Measurements from ENCODE around the gene KLHL6. TPM values are rescaled to one million over a fixed set of nuclear protein-coding genes. Genes with fewer than 3 reads are reported as not detected.
"Not testable (repeated sequence)": the region's sequence is repeated elsewhere in the genome, so short reads cannot be mapped to it uniquely, and the experiment has no call there.

Gene KLHL6
- total RNA-seq, 1 donor from 2014 or later: 0.11 TPM

- H3K27ac Mint-ChIP-seq (ENCODE audit: unreplicated experiment): no peak overlapping the region
- DNase-seq (ENCODE audit: low read depth) (no peak), FAIRE-seq (no peak)
- no peaks in the 10 kb centered on the region for H3K9me3 Mint-ChIP-seq (ENCODE audit: unreplicated experiment)
- no peak overlapping the region for H3K4me3 Mint-ChIP-seq (ENCODE audit: unreplicated experiment)
- H2AFZ ChIP-seq (ENCODE audit: low read depth, low read length): no peak overlapping the region
- no peaks in the 10 kb centered on the region for H3K27me3 Mint-ChIP-seq (ENCODE audit: low read depth, unreplicated experiment)
- H3K27me3 ChIP-seq (ENCODE audit: insufficient read depth, low read length): peaks cover 2% of the 10 kb centered on the region
- H3K4me1 ChIP-seq (ENCODE audit: insufficient read depth, low read length): peaks cover 3% of the 10 kb centered on the region
- H3K27ac ChIP-seq (ENCODE audit: low read depth, low read length): no peak overlapping the region
- H3K36me3 ChIP-seq (ENCODE audit: insufficient read depth, low read length): no peaks in the 10 kb centered on the region
- H4K20me1 ChIP-seq (ENCODE audit: insufficient read depth, low read length): no peaks in the 10 kb centered on the region
- no peaks in the 10 kb centered on the region for H3K36me3 Mint-ChIP-seq (ENCODE audit: low read depth, unreplicated experiment)
- no peak overlapping the region for H3K4me3 ChIP-seq (ENCODE audit: insufficient read depth, low read depth, low read length)
- no peaks in the 10 kb centered on the region for H3K9me3 ChIP-seq (ENCODE audit: insufficient read depth, low read depth, low read length)
- H3K79me2 ChIP-seq (ENCODE audit: insufficient read depth, low read length): no peaks in the 10 kb centered on the region
- TF ChIP-seq EZH2 (IDR thresholded peaks at IDR 0.05; ENCODE audit: insufficient read depth, low read length) (no peak), CTCF (IDR thresholded peaks at IDR 0.05; ENCODE audit: insufficient read depth, low read depth, low read length) (no peak)
- H3K4me1 Mint-ChIP-seq (ENCODE audit: low read depth, unreplicated experiment): no peaks in the 10 kb centered on the region
- no peak overlapping the region for H3K4me2 ChIP-seq (ENCODE audit: low read length)
- H3K9ac ChIP-seq (ENCODE audit: low read length): no peak overlapping the region
Measured at GRCh38 chr3:183466575-183466974, 88.9 kb downstream of the KLHL6 start.

- H3K9ac ChIP-seq (ENCODE audit: low read length); H2AFZ ChIP-seq (ENCODE audit: low read depth, low read length); H3K27ac Mint-ChIP-seq (ENCODE audit: unreplicated experiment); H3K36me3 ChIP-seq (ENCODE audit: insufficient read depth, low read length); H3K27me3 Mint-ChIP-seq (ENCODE audit: low read depth, unreplicated experiment); H3K4me3 ChIP-seq (ENCODE audit: insufficient read depth, low read depth, low read length); H3K4me2 ChIP-seq (ENCODE audit: low read length); H3K27me3 ChIP-seq (ENCODE audit: insufficient read depth, low read length); FAIRE-seq; DNase-seq (ENCODE audit: low read depth); H3K36me3 Mint-ChIP-seq (ENCODE audit: low read depth, unreplicated experiment); H3K4me3 Mint-ChIP-seq (ENCODE audit: unreplicated experiment); H3K9me3 ChIP-seq (ENCODE audit: insufficient read depth, low read depth, low read length); H3K4me1 ChIP-seq (ENCODE audit: insufficient read depth, low read length); H3K27ac ChIP-seq (ENCODE audit: low read depth, low read length); H3K79me2 ChIP-seq (ENCODE audit: insufficient read depth, low read length); H3K4me1 Mint-ChIP-seq (ENCODE audit: low read depth, unreplicated experiment); H4K20me1 ChIP-seq (ENCODE audit: insufficient read depth, low read length); H3K9me3 Mint-ChIP-seq (ENCODE audit: unreplicated experiment): not testable (repeated sequence)
Measured at GRCh38 chr3:183465710-183466109, 89.8 kb downstream of the KLHL6 start.

DNA sequence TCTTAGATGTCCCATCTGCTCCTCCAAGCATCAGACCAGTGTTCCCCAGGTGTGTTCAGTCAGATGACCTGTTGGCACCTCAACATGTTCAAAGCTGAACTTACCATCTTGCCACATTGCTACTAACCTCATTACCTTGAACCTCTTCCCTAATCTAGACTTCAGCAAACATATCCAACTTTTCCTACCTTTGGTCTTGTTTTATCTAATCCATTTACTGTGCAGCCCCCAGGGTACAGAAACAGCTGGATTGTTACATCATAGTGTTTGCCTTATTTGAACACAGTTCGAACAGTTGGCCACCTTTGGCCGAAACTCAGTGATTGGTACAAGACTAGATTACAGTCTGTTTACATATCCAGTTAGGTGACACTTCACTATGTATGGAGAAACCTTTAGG is 91.0 kb downstream of the KLHL6 start:
- H3K4me1 Mint-ChIP-seq (ENCODE audit: low read depth, unreplicated experiment): no peaks in the 10 kb centered on the region
- Histone ChIP-seq H3K4me3 (ENCODE audit: insufficient read depth, low read depth, low read length) (no peak overlapping the region), H3K9ac (ENCODE audit: low read length) (no peak overlapping the region), H3K27me3 (ENCODE audit: insufficient read depth, low read length) (peaks cover 2% of the 10 kb centered on the region), H3K4me2 (ENCODE audit: low read length) (no peak overlapping the region), H3K4me1 (ENCODE audit: insufficient read depth, low read length) (peaks cover 3% of the 10 kb centered on the region), H3K27ac (ENCODE audit: low read depth, low read length) (no peak overlapping the region), H3K9me3 (ENCODE audit: insufficient read depth, low read depth, low read length) (peaks cover 5% of the 10 kb centered on the region), H2AFZ (ENCODE audit: low read depth, low read length) (no peak overlapping the region), H3K79me2 (ENCODE audit: insufficient read depth, low read length) (no peaks in the 10 kb centered on the region), H4K20me1 (ENCODE audit: insufficient read depth, low read length) (no peaks in the 10 kb centered on the region), H3K36me3 (ENCODE audit: insufficient read depth, low read length) (no peaks in the 10 kb centered on the region)
- H3K27ac Mint-ChIP-seq (ENCODE audit: unreplicated experiment): no peak overlapping the region
- no peak for FAIRE-seq
- TF ChIP-seq CTCF (IDR thresholded peaks at IDR 0.05; ENCODE audit: insufficient read depth, low read depth, low read length): no peak
- no peak for TF ChIP-seq EZH2 (IDR thresholded peaks at IDR 0.05; ENCODE audit: insufficient read depth, low read length)
- peaks cover 5% of the 10 kb centered on the region for H3K9me3 Mint-ChIP-seq (ENCODE audit: unreplicated experiment)
- H3K27me3 Mint-ChIP-seq (ENCODE audit: low read depth, unreplicated experiment): no peaks in the 10 kb centered on the region
- H3K36me3 Mint-ChIP-seq (ENCODE audit: low read depth, unreplicated experiment): no peaks in the 10 kb centered on the region
- no peak for DNase-seq (ENCODE audit: low read depth)
- no peak overlapping the region for H3K4me3 Mint-ChIP-seq (ENCODE audit: unreplicated experiment)

All from astrocyte (in vitro differentiated cells and primary cell).